Neural cell (in vitro differentiated cells): ENCODE data around the gene ETV6. TPM values are rescaled to one million over a fixed set of nuclear protein-coding genes. Genes with fewer than 3 reads are reported as not detected.

Experiments used
- H2AFZ ChIP-seq: fragments of 200-600, 300-800 bp; sonication (generic), shearing (Covaris generic); 2 replicates; pipeline ENCODE4 v1.6.0; 2014; ENCODE audit warnings: low read depth, mild to moderate bottlenecking, antibody characterized with exemption, low read length, moderate library complexity
- H3F3A ChIP-seq: fragments of 200-600 bp; shearing (Covaris generic); 2 replicates; pipeline ENCODE4 v1.6.1; 2016; ENCODE audit warnings: mild to moderate bottlenecking, moderate library complexity, mixed read lengths, antibody characterized with exemption, low read length; ENCODE audit not compliant: insufficient read depth, poor library complexity, severe bottlenecking
- H3K27ac ChIP-seq: fragments of 200-600, 300-800 bp; sonication (generic), shearing (Covaris generic); 2 replicates; pipeline ENCODE4 v1.5.1; 2014; ENCODE audit warnings: mild to moderate bottlenecking, low read length, moderate library complexity
- H3K27me3 ChIP-seq: fragments of 300-800, 200-600 bp; sonication (generic), shearing (Covaris generic); 2 replicates; pipeline ENCODE4 v1.6.0; 2014; ENCODE audit warnings: mild to moderate bottlenecking, low read depth, low read length, moderate library complexity; ENCODE audit not compliant: insufficient read depth
- H3K36me3 ChIP-seq: fragments of 300-800, 200-600 bp; sonication (generic), shearing (Covaris generic); 2 replicates; pipeline ENCODE4 v1.5.1; 2014; ENCODE audit warnings: mild to moderate bottlenecking, antibody characterized with exemption, low read length, moderate library complexity; ENCODE audit not compliant: insufficient read depth
- H3K4me2 ChIP-seq: fragments of 300-800, 200-600 bp; sonication (generic), shearing (Covaris generic); 2 replicates; pipeline ENCODE4 v1.6.0; 2014; ENCODE audit warnings: mild to moderate bottlenecking, low read length
- H3K4me3 ChIP-seq: fragments of 300-800, 200-600 bp; sonication (generic), shearing (Covaris generic); 2 replicates; pipeline ENCODE4 v1.5.1; 2014; ENCODE audit warnings: mild to moderate bottlenecking, low read length, moderate library complexity
- H3K79me2 ChIP-seq: fragments of 200-600 bp; shearing (Covaris generic); replicated peaks from 2 replicates; pipeline ENCODE4 v1.6.0; 2014; ENCODE audit warnings: mild to moderate bottlenecking, low read length, moderate library complexity; ENCODE audit not compliant: insufficient read depth
- H3K9ac ChIP-seq: fragments of 300-800, 200-600 bp; sonication (generic), shearing (Covaris generic); 2 replicates; pipeline ENCODE4 v1.6.1; 2016; ENCODE audit warnings: mild to moderate bottlenecking, low read length, mixed read lengths
- H3K9me2 ChIP-seq: fragments of 200-600 bp; shearing (Covaris generic); 2 replicates; pipeline ENCODE4 v1.6.1; 2016; ENCODE audit warnings: mild to moderate bottlenecking, low read length, mixed read lengths; ENCODE audit not compliant: insufficient read depth
- H3K9me3 ChIP-seq: fragments of 200-600, 300-800 bp; sonication (generic), shearing (Covaris generic); 2 replicates; pipeline ENCODE4 v1.6.1; 2016; ENCODE audit warnings: mild to moderate bottlenecking, mixed run types, low read length, moderate library complexity, mixed read lengths
- H4K20me1 ChIP-seq: fragments of 200-600 bp; shearing (Covaris generic); 2 replicates; pipeline ENCODE4 v1.6.1; 2016; ENCODE audit warnings: mild to moderate bottlenecking, mixed run types; ENCODE audit not compliant: insufficient read depth
- CTCF ChIP-seq: fragments of 450-650 bp; IDR thresholded peaks from 2 replicates; pipeline ENCODE4 v1.5.1; 2014; ENCODE audit warnings: antibody characterized with exemption, mild to moderate bottlenecking, moderate library complexity; ENCODE audit not compliant: poor library complexity, severe bottlenecking
- EP300 ChIP-seq: fragments of 450-650 bp; conservative IDR thresholded peaks from 2 replicates; pipeline ENCODE4 v1.6.1; 2014; ENCODE audit warnings: antibody characterized with exemption, mild to moderate bottlenecking, moderate library complexity; ENCODE audit not compliant: poor library complexity, severe bottlenecking
- EZH2 ChIP-seq: fragments of 200-600, 300-800 bp; shearing (Covaris generic), sonication (generic); IDR thresholded peaks from 2 replicates; pipeline ENCODE4 v1.6.1; 2014; ENCODE audit warnings: antibody characterized with exemption, low read length, borderline replicate concordance, mild to moderate bottlenecking; ENCODE audit not compliant: insufficient read depth, poor library complexity, severe bottlenecking
- MXI1 ChIP-seq: fragments of 450-650 bp; conservative IDR thresholded peaks from 2 replicates; pipeline ENCODE4 v1.6.1; 2014; ENCODE audit warnings: antibody characterized with exemption, mild to moderate bottlenecking; ENCODE audit not compliant: poor library complexity, severe bottlenecking
- POLR2AphosphoS5 ChIP-seq: IDR thresholded peaks from 2 replicates; pipeline ENCODE4 v1.6.1; 2012
- RAD21 ChIP-seq: fragments of 450-650 bp; conservative IDR thresholded peaks from 2 replicates; pipeline ENCODE4 v1.6.1; 2014; ENCODE audit warnings: antibody characterized with exemption, mild to moderate bottlenecking, moderate library complexity
- SMC3 ChIP-seq: fragments of 450-650 bp; conservative IDR thresholded peaks from 2 replicates; pipeline ENCODE4 v1.6.1; 2014; ENCODE audit warnings: antibody characterized with exemption, mild to moderate bottlenecking, moderate library complexity; ENCODE audit not compliant: poor library complexity
- TAF1 ChIP-seq: IDR thresholded peaks from 2 replicates; pipeline ENCODE4 v1.6.1; 2012; ENCODE audit warnings: low read depth
- polyA plus RNA-seq: library from polyadenylated mRNA; depleted of rRNA; stranded (reverse); fragments of >200 nt; gene quantifications from 2 replicates; pipeline ENCODE4 v1.2.3, GENCODE V29; 2014
- TF ChIP-seq, protein P1 (sequence below): IDR thresholded peaks from 2 replicates; pipeline ENCODE4 v1.6.1; 2012; ENCODE audit warnings: borderline replicate concordance

ETV6 gene
- polyA plus RNA-seq, 1 donor from 2014 or later, result 1.6 TPM

GRCh38 chr12:11868027-11868426, 218.6 kb downstream of the ETV6 start:
- Histone ChIP-seq H3K9ac (no peak overlapping the region), H2AFZ (no peak overlapping the region), H3K4me2 (no peak overlapping the region), H4K20me1 (no peaks in the 10 kb centered on the region), H3K36me3 (no peaks in the 10 kb centered on the region), H3K9me3 (no peaks in the 10 kb centered on the region), H3K9me2 (no peaks in the 10 kb centered on the region), H3K79me2 (no peaks in the 10 kb centered on the region), H3K27me3 (no peaks in the 10 kb centered on the region), H3K4me3 (no peak overlapping the region), H3F3A (no peaks in the 10 kb centered on the region), H3K27ac (no peak overlapping the region)
- TF ChIP-seq, protein P1, sequence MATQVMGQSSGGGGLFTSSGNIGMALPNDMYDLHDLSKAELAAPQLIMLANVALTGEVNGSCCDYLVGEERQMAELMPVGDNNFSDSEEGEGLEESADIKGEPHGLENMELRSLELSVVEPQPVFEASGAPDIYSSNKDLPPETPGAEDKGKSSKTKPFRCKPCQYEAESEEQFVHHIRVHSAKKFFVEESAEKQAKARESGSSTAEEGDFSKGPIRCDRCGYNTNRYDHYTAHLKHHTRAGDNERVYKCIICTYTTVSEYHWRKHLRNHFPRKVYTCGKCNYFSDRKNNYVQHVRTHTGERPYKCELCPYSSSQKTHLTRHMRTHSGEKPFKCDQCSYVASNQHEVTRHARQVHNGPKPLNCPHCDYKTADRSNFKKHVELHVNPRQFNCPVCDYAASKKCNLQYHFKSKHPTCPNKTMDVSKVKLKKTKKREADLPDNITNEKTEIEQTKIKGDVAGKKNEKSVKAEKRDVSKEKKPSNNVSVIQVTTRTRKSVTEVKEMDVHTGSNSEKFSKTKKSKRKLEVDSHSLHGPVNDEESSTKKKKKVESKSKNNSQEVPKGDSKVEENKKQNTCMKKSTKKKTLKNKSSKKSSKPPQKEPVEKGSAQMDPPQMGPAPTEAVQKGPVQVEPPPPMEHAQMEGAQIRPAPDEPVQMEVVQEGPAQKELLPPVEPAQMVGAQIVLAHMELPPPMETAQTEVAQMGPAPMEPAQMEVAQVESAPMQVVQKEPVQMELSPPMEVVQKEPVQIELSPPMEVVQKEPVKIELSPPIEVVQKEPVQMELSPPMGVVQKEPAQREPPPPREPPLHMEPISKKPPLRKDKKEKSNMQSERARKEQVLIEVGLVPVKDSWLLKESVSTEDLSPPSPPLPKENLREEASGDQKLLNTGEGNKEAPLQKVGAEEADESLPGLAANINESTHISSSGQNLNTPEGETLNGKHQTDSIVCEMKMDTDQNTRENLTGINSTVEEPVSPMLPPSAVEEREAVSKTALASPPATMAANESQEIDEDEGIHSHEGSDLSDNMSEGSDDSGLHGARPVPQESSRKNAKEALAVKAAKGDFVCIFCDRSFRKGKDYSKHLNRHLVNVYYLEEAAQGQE, result no peak
- no peak for TF ChIP-seq CTCF
- no peak for TF ChIP-seq RAD21
- no peak for TF ChIP-seq TAF1
- TF ChIP-seq MXI1, result no peak
- no peak for TF ChIP-seq SMC3
- no peak for TF ChIP-seq POLR2AphosphoS5
- TF ChIP-seq EP300, result no peak
- TF ChIP-seq EZH2, result no peak

GRCh38 chr12:11869406-11869805, 219.9 kb downstream of the ETV6 start:
- no peaks in the 10 kb centered on the region for H4K20me1 ChIP-seq
- H3K9me2 ChIP-seq, result no peaks in the 10 kb centered on the region
- H3K27ac ChIP-seq, result no peak overlapping the region
- no peaks in the 10 kb centered on the region for H3F3A ChIP-seq
- H3K9me3 ChIP-seq, result no peaks in the 10 kb centered on the region
- H3K9ac ChIP-seq, result no peak overlapping the region
- H3K27me3 ChIP-seq, result no peaks in the 10 kb centered on the region
- no peak for TF ChIP-seq POLR2AphosphoS5
- TF ChIP-seq, protein P1, result no peak
- TF ChIP-seq CTCF, result no peak
- no peak for TF ChIP-seq EP300
- no peak for TF ChIP-seq MXI1
- TF ChIP-seq EZH2, result no peak
- H2AFZ ChIP-seq, result no peak overlapping the region
- no peaks in the 10 kb centered on the region for H3K36me3 ChIP-seq
- no peaks in the 10 kb centered on the region for H3K79me2 ChIP-seq
- H3K4me3 ChIP-seq, result no peak overlapping the region
- H3K4me2 ChIP-seq, result no peak overlapping the region
